Glutamatergic neuron (in vitro differentiated cells): ENCODE measurements around the gene HNRNPF. TPM values are rescaled to one million over a fixed set of nuclear protein-coding genes. Genes with fewer than 3 reads are reported as not detected.
A peak's percentile ranks its signal among the peaks of the same experiment; 100 is the strongest.
"Not testable (repeated sequence)": the region's sequence is repeated elsewhere in the genome, so short reads cannot be mapped to it uniquely, and the experiment has no call there.

Experiments
- DNase-seq: peaks from one replicate; pipeline ENCODE4 v3.0.0; 2022
- H3K27ac Mint-ChIP-seq: one replicate; pipeline ENCODE4 v1.8.0; 2020; ENCODE audit warnings: mild to moderate bottlenecking, mixed read lengths, inconsistent platforms; ENCODE audit not compliant: unreplicated experiment
- H3K27me3 Mint-ChIP-seq: one replicate; pipeline ENCODE4 v1.8.0; 2020; ENCODE audit warnings: mild to moderate bottlenecking, moderate library complexity, mixed read lengths, inconsistent platforms; ENCODE audit not compliant: unreplicated experiment
- H3K36me3 Mint-ChIP-seq: one replicate; pipeline ENCODE4 v1.8.0; 2020; ENCODE audit warnings: mild to moderate bottlenecking, mixed read lengths, inconsistent platforms; ENCODE audit not compliant: unreplicated experiment
- H3K4me1 Mint-ChIP-seq: one replicate; pipeline ENCODE4 v1.8.0; 2020; ENCODE audit warnings: mild to moderate bottlenecking, low read depth, mixed read lengths, inconsistent platforms; ENCODE audit not compliant: unreplicated experiment
- H3K4me3 Mint-ChIP-seq: one replicate; pipeline ENCODE4 v1.8.0; 2020; ENCODE audit warnings: mild to moderate bottlenecking, mixed read lengths, inconsistent platforms; ENCODE audit not compliant: unreplicated experiment
- H3K9me3 Mint-ChIP-seq: one replicate; pipeline ENCODE4 v1.8.0; 2020; ENCODE audit warnings: mild to moderate bottlenecking, moderate library complexity, mixed read lengths, inconsistent platforms; ENCODE audit not compliant: unreplicated experiment
- long read RNA-seq: library from polyadenylated mRNA; unstranded; transcript quantifications from one replicate; pipeline ENCODE4 v2.0.0, GENCODE V29; 2020; ENCODE audit not compliant: unreplicated experiment
- total RNA-seq: library from RNA; stranded (reverse); fragmentation: NEBNext Ultra II Directional; extraction: Animal tissue kit (Norgen Biotek cat#: 25700); gene quantifications from one replicate; pipeline ENCODE4 v1.2.1, GENCODE V29; 2021; ENCODE audit not compliant: unreplicated experiment
- TF ChIP-seq, protein P1 (sequence below): fragments of 200-600 bp; sonication (generic); IDR thresholded peaks from one replicate; pipeline ENCODE4 v1.5.0; 2021; ENCODE audit not compliant: partially characterized antibody, unreplicated experiment

HNRNPF gene, protein sequence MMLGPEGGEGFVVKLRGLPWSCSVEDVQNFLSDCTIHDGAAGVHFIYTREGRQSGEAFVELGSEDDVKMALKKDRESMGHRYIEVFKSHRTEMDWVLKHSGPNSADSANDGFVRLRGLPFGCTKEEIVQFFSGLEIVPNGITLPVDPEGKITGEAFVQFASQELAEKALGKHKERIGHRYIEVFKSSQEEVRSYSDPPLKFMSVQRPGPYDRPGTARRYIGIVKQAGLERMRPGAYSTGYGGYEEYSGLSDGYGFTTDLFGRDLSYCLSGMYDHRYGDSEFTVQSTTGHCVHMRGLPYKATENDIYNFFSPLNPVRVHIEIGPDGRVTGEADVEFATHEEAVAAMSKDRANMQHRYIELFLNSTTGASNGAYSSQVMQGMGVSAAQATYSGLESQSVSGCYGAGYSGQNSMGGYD
- 99.7 TPM for total RNA-seq
- long read RNA-seq, transcript HNRNPF-204 (3 exons, 2,755 nt), result major isoform, 34 of 121 reads
- long read RNA-seq, transcript HNRNPF-207 (4 exons, 2,676 nt), result minor isoform, 22 of 121 reads
- long read RNA-seq, transcript HNRNPF-203 (4 exons, 2,617 nt), result minor isoform, 10 of 121 reads
- long read RNA-seq, partial matches to known transcripts, result 0 of 121 reads
- long read RNA-seq, other reads (novel, unspliced or antisense), result 51 of 121 reads

DNA sequence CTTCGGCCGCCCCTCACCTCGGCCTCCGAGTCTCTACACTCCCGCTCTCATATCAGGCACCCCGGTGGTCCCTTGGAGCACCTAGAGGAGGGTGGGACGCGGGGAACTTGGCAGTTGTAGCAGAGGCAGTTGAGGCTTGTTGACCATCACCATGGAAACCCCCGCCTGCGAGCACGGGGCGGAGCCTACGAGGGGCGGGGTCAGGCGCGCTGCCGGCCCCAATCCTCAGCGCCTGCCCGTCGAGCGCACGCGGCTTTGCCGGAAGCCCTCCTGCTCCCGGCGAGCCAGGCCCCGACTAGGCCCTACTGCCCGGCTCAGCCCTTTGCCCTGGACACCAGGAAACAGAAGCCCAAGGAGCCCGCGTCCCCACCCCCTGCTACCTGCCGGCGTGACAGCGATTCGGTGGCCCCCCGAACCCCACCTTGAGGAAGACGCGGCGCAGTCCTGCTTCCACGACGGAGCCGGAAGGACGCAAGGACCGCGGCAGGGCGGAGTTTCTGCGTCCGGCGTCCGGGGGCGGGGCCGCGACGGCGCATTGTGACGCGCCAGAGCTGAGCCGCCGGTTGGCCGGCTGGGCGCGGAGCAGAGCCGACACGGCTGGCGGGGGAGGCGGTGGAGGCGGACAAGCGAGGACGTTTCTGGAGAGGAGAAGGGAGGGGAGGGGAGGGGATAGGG lies at the start of gene HNRNPF:
HNRNPF (minus strand) TSS at position 477 of the 675 bp plus-strand sequence. CDS start 21,302 bp downstream, outside the sequence.
- Mint-ChIP-seq H3K27me3 (peaks cover 4% of the 10 kb centered on the region), H3K27ac (peak within 1 kb of the TSS; percentile 94), H3K9me3 (peaks cover 2% of the 10 kb centered on the region), H3K36me3 (no peaks in the 10 kb centered on the region), H3K4me3 (peak within 1 kb of the TSS; percentile 98), H3K4me1 (peaks cover 6% of the 10 kb centered on the region)
- TF ChIP-seq, protein P1, sequence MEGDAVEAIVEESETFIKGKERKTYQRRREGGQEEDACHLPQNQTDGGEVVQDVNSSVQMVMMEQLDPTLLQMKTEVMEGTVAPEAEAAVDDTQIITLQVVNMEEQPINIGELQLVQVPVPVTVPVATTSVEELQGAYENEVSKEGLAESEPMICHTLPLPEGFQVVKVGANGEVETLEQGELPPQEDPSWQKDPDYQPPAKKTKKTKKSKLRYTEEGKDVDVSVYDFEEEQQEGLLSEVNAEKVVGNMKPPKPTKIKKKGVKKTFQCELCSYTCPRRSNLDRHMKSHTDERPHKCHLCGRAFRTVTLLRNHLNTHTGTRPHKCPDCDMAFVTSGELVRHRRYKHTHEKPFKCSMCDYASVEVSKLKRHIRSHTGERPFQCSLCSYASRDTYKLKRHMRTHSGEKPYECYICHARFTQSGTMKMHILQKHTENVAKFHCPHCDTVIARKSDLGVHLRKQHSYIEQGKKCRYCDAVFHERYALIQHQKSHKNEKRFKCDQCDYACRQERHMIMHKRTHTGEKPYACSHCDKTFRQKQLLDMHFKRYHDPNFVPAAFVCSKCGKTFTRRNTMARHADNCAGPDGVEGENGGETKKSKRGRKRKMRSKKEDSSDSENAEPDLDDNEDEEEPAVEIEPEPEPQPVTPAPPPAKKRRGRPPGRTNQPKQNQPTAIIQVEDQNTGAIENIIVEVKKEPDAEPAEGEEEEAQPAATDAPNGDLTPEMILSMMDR, result no peak
- DNase-seq, result peak; percentile 96

- H3K27me3 Mint-ChIP-seq, result peaks cover 12% of the 10 kb centered on the region
- H3K27ac Mint-ChIP-seq, result peak overlapping the region; percentile 17
- peaks cover 5% of the 10 kb centered on the region for H3K4me1 Mint-ChIP-seq
- no peak for DNase-seq
- TF ChIP-seq, protein P1, result no peak
- no peaks in the 10 kb centered on the region for H3K36me3 Mint-ChIP-seq
- no peak overlapping the region for H3K4me3 Mint-ChIP-seq
- peaks cover 8% of the 10 kb centered on the region for H3K9me3 Mint-ChIP-seq
Observed at GRCh38 chr10:43458227-43458626, 49.2 kb upstream of the HNRNPF start.

GRCh38 chr10:43456561-43456960 lies 47.6 kb upstream of the HNRNPF start:
- H3K27ac Mint-ChIP-seq, H3K4me3 Mint-ChIP-seq, H3K9me3 Mint-ChIP-seq, H3K4me1 Mint-ChIP-seq, H3K36me3 Mint-ChIP-seq, DNase-seq: not testable (repeated sequence)
- peaks cover 12% of the 10 kb centered on the region for H3K27me3 Mint-ChIP-seq

GRCh38 chr10:43454025-43454424 lies 45.0 kb upstream of the HNRNPF start:
- peaks cover 12% of the 10 kb centered on the region for H3K27me3 Mint-ChIP-seq
- H3K36me3 Mint-ChIP-seq, H3K9me3 Mint-ChIP-seq, DNase-seq, H3K4me3 Mint-ChIP-seq, H3K27ac Mint-ChIP-seq, H3K4me1 Mint-ChIP-seq: not testable (repeated sequence)

DNA sequence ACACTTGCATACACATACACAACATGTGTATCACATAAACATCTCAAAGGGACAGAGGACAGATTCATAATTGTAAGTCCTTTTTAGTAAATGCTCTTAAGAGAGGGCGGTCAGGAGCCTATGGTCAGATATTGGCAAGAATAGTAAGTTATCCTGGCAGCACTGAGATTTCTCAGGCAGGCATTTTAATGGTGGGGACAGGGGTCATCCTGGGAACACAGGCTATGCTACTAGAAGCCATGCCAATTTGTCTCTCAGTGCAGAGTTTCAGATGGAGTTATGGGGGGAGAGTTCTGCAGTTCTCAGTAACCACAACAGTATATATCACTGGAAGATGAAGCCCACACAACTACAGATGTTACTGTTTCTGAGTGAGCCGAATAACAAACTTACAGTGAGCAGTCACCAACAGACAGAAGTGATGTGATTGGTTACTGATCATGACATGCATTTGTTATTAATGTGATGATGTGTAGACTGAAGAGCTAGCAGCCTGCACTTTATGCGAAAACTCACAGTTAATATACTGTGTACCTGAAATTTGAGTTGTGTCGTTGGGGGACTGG lies 44.4 kb upstream of the HNRNPF start:
- H3K4me1 Mint-ChIP-seq, result peaks cover 5% of the 10 kb centered on the region
- H3K36me3 Mint-ChIP-seq, result no peaks in the 10 kb centered on the region
- H3K9me3 Mint-ChIP-seq, result peaks cover 8% of the 10 kb centered on the region
- peak overlapping the region; percentile 39 for H3K4me3 Mint-ChIP-seq
- TF ChIP-seq, protein P1, result no peak
- no peak for DNase-seq
- H3K27ac Mint-ChIP-seq, result no peak overlapping the region
- peaks cover 12% of the 10 kb centered on the region for H3K27me3 Mint-ChIP-seq
